ENCODE results near the gene NCOA7. TPM values are rescaled to one million over a fixed set of nuclear protein-coding genes. Genes with fewer than 3 reads are reported as not detected.
"Not testable (repeated sequence)": the region's sequence is repeated elsewhere in the genome, so short reads cannot be mapped to it uniquely, and the experiment has no call there.

The NCOA7 gene
- total and polyA plus RNA-seq, 7 experiments from 2014 or later, result 12.8 to 55.6 (median 31.9) TPM

DNA sequence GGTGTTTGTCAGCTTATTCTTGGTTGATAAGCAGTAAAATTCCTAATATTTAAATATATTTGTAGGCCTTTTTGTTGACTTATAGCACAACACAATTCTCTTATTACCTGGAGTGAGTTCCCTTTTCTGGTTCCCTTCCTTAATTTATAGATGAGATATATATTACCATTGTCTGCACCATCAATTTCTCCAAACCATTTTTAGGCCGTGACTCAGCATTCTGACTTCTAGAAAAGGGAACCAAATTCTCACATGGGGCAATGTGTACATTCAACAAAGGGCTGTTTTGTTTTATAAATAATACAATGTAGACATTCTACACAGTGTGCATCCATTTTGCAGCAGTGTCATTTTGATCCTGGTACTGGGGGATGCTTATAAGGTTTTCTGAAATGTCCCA, 52.8 kb downstream of the NCOA7 start:
- H3K4me1 Mint-ChIP-seq, result peaks cover 0 to 20% (median 6%) of the 10 kb centered on the region in 7 donors
- ATAC-seq (peak; percentile 34), DNase-seq (no peak)
- ChIA-PET CTCF (no interaction called here), POLR2A (no interaction called here)
- no peak overlapping the region for H3K4me3 ChIP-seq (ENCODE audit: low read length)
- H3K27me3 ChIP-seq (ENCODE audit: control insufficient read depth in 2 of 2, insufficient read depth in 2 of 2, low read length in 2 of 2), result no peaks in the 10 kb centered on the region
- no peaks in the 10 kb centered on the region for H3K36me3 ChIP-seq (ENCODE audit: control insufficient read depth in 2 of 3, insufficient read depth in 3 of 3, low read length in 3 of 3)
- intact Hi-C loops (cut with micrococcal nuclease), result loop anchor here in 1 of 2 donors (1.0 kb wide), 1 partner anchor 9 kb away; no protein-coding TSS in a partner anchor
- H3K4me1 ChIP-seq (ENCODE audit: control insufficient read depth in 2 of 2, insufficient read depth in 2 of 2, low read length in 2 of 2), result no peaks in the 10 kb centered on the region
- no peaks in the 10 kb centered on the region for H3K9me3 ChIP-seq (ENCODE audit: control insufficient read depth in 2 of 3, low read length in 3 of 3)
- H3K27ac Mint-ChIP-seq, result no peak overlapping the region
- H3K36me3 Mint-ChIP-seq, result peaks cover 0 to 21% (median 13%) of the 10 kb centered on the region in 5 donors
- no peaks in the 10 kb centered on the region for H3K27me3 Mint-ChIP-seq
- peaks cover 0 to 2% (median 0%) of the 10 kb centered on the region in 11 donors for H3K9me3 Mint-ChIP-seq
- H3K27ac ChIP-seq (ENCODE audit: low read depth, low read length), result no peak overlapping the region
- H3K4me3 Mint-ChIP-seq, result no peak overlapping the region

GRCh38 chr6:125844989-125845388, 54.2 kb downstream of the NCOA7 start:
- no peak overlapping the region for H3K27ac ChIP-seq (ENCODE audit: low read depth, low read length)
- H3K4me3 ChIP-seq (ENCODE audit: low read length), result no peak overlapping the region
- Mint-ChIP-seq H3K9me3 (peaks cover 0 to 2% (median 0%) of the 10 kb centered on the region in 11 donors), H3K36me3 (peaks cover 0 to 17% (median 10%) of the 10 kb centered on the region in 5 donors), H3K27me3 (no peaks in the 10 kb centered on the region), H3K27ac (no peak overlapping the region), H3K4me1 (peaks cover 0 to 20% (median 6%) of the 10 kb centered on the region in 7 donors), H3K4me3 (no peak overlapping the region)
- intact Hi-C loops (cut with micrococcal nuclease), result no loop called here
- DNase-seq (no peak), ATAC-seq (no peak)
- no peaks in the 10 kb centered on the region for H3K27me3 ChIP-seq (ENCODE audit: control insufficient read depth in 2 of 2, insufficient read depth in 2 of 2, low read length in 2 of 2)
- ChIA-PET CTCF (no interaction called here), POLR2A (interaction anchor here (0.9 kb wide), 1 partner anchor 54 kb away, joined by 3 read pairs; the partner anchor contains the start of gene NCOA7)
- no peaks in the 10 kb centered on the region for H3K36me3 ChIP-seq (ENCODE audit: control insufficient read depth in 2 of 3, insufficient read depth in 3 of 3, low read length in 3 of 3)
- H3K9me3 ChIP-seq (ENCODE audit: control insufficient read depth in 2 of 3, low read length in 3 of 3), result no peaks in the 10 kb centered on the region
- H3K4me1 ChIP-seq (ENCODE audit: control insufficient read depth in 2 of 2, insufficient read depth in 2 of 2, low read length in 2 of 2), result no peaks in the 10 kb centered on the region

- H3K4me1 Mint-ChIP-seq, result peaks cover 0 to 20% (median 6%) of the 10 kb centered on the region in 7 donors
- H3K9me3 ChIP-seq (ENCODE audit: control insufficient read depth in 2 of 3, low read length in 3 of 3), result no peaks in the 10 kb centered on the region
- no peaks in the 10 kb centered on the region for H3K27me3 Mint-ChIP-seq
- DNase-seq (no peak), ATAC-seq (no peak)
- no peak overlapping the region for H3K4me3 ChIP-seq (ENCODE audit: low read length)
- no peaks in the 10 kb centered on the region for H3K4me1 ChIP-seq (ENCODE audit: control insufficient read depth in 2 of 2, insufficient read depth in 2 of 2, low read length in 2 of 2)
- intact Hi-C loops (cut with micrococcal nuclease), result no loop called here
- POLR2A ChIA-PET, result no interaction called here
- peaks cover 0 to 17% (median 10%) of the 10 kb centered on the region in 5 donors for H3K36me3 Mint-ChIP-seq
- H3K4me3 Mint-ChIP-seq, result no peak overlapping the region
- H3K27ac ChIP-seq (ENCODE audit: low read depth, low read length), result no peak overlapping the region
- H3K27ac Mint-ChIP-seq, result no peak overlapping the region
- H3K9me3 Mint-ChIP-seq, result peaks cover 0 to 2% (median 0%) of the 10 kb centered on the region in 11 donors
- CTCF ChIA-PET, result no interaction called here
- H3K36me3 ChIP-seq (ENCODE audit: control insufficient read depth in 2 of 3, insufficient read depth in 3 of 3, low read length in 3 of 3), result no peaks in the 10 kb centered on the region
- H3K27me3 ChIP-seq (ENCODE audit: control insufficient read depth in 2 of 2, insufficient read depth in 2 of 2, low read length in 2 of 2), result no peaks in the 10 kb centered on the region
Measured at GRCh38 chr6:125846292-125847024, 55.7 kb downstream of the NCOA7 start.

DNA sequence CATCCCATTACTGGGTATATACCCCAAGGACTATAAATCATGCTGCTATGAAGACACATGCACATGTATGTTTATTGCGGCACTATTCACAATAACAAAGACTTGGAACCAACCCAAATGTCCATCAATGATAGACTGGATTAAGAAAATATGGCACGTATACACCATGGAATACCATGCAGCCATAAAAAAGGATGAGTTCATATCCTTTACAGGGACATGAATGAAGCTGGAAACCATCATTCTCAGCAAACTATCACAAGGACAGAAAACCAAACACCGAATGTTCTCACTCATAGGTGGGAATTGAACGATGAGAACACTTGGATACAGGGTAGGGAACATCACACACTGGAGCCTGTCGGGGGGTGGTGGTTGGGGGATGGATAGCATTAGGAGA, 57.5 kb downstream of the NCOA7 start:
- DNase-seq; H3K27ac ChIP-seq (ENCODE audit: low read depth, low read length); POLR2A ChIA-PET; intact Hi-C loops (cut with micrococcal nuclease); H3K4me3 ChIP-seq (ENCODE audit: low read length); H3K4me1 ChIP-seq (ENCODE audit: control insufficient read depth in 2 of 2, insufficient read depth in 2 of 2, low read length in 2 of 2); H3K27me3 ChIP-seq (ENCODE audit: control insufficient read depth in 2 of 2, insufficient read depth in 2 of 2, low read length in 2 of 2); H3K27me3 Mint-ChIP-seq; H3K4me3 Mint-ChIP-seq; H3K9me3 Mint-ChIP-seq; H3K9me3 ChIP-seq (ENCODE audit: control insufficient read depth in 2 of 3, low read length in 3 of 3); H3K36me3 ChIP-seq (ENCODE audit: control insufficient read depth in 2 of 3, insufficient read depth in 3 of 3, low read length in 3 of 3); ATAC-seq: not testable (repeated sequence)
- peak overlapping the region in 1 of 9 donors; percentile 73 for H3K27ac Mint-ChIP-seq
- H3K4me1 Mint-ChIP-seq, result peaks cover 0 to 15% (median 6%) of the 10 kb centered on the region in 7 donors
- peaks cover 0 to 20% (median 16%) of the 10 kb centered on the region in 5 donors for H3K36me3 Mint-ChIP-seq
- CTCF ChIA-PET, result interaction anchor here (1.0 kb wide), 1 partner anchor 57 kb away, joined by 3 read pairs; the partner anchor contains the start of gene NCOA7

- H3K27me3 ChIP-seq (ENCODE audit: control insufficient read depth in 2 of 2, insufficient read depth in 2 of 2, low read length in 2 of 2), result no peaks in the 10 kb centered on the region
- H3K4me3 Mint-ChIP-seq, result no peak overlapping the region
- intact Hi-C loops (cut with micrococcal nuclease), result no loop called here
- no peak overlapping the region for H3K4me3 ChIP-seq (ENCODE audit: low read length)
- ChIA-PET CTCF (no interaction called here), POLR2A (interaction anchor here (1.0 kb wide), 1 partner anchor 18 kb away, joined by 3 read pairs; no protein-coding TSS in a partner anchor)
- peaks cover 0 to 17% (median 7%) of the 10 kb centered on the region in 7 donors for H3K4me1 Mint-ChIP-seq
- no peaks in the 10 kb centered on the region for H3K36me3 ChIP-seq (ENCODE audit: control insufficient read depth in 2 of 3, insufficient read depth in 3 of 3, low read length in 3 of 3)
- peaks cover 0 to 24% (median 15%) of the 10 kb centered on the region in 5 donors for H3K36me3 Mint-ChIP-seq
- no peaks in the 10 kb centered on the region for H3K4me1 ChIP-seq (ENCODE audit: control insufficient read depth in 2 of 2, insufficient read depth in 2 of 2, low read length in 2 of 2)
- no peaks in the 10 kb centered on the region for H3K27me3 Mint-ChIP-seq
- DNase-seq (no peak), ATAC-seq (no peak)
- H3K9me3 Mint-ChIP-seq, result peaks cover 0 to 9% (median 1%) of the 10 kb centered on the region in 11 donors
- no peak overlapping the region for H3K27ac ChIP-seq (ENCODE audit: low read depth, low read length)
- no peaks in the 10 kb centered on the region for H3K9me3 ChIP-seq (ENCODE audit: control insufficient read depth in 2 of 3, low read length in 3 of 3)
- H3K27ac Mint-ChIP-seq, result peak overlapping the region in 1 of 9 donors; percentile 13
Measured at GRCh38 chr6:125850361-125850760, 59.6 kb downstream of the NCOA7 start.

DNA sequence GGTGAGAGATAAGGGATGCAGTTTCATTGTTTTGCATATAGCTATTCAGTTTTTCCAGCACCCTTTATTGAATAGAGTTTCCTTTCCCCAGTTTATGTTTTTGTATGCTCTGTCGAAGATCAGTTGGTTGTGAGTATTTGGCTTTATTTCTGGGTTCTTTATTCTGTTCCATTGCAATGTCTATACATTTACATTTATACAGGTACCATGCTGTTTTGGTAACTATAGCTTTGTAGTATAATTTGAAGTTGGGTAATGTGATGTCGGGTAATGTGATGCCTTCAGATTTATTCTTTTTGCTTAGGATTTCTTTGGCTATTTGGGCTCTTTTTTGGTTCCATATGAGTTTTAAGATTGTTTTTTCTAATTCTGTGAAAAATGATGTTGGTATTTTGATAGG, 61.8 kb downstream of the NCOA7 start:
- no peaks in the 10 kb centered on the region for H3K27me3 Mint-ChIP-seq
- no peak overlapping the region for H3K4me3 Mint-ChIP-seq
- no peaks in the 10 kb centered on the region for H3K27me3 ChIP-seq (ENCODE audit: control insufficient read depth in 2 of 2, insufficient read depth in 2 of 2, low read length in 2 of 2)
- intact Hi-C loops (cut with micrococcal nuclease), result no loop called here
- no peak overlapping the region for H3K27ac Mint-ChIP-seq
- H3K36me3 ChIP-seq (ENCODE audit: control insufficient read depth in 2 of 3, insufficient read depth in 3 of 3, low read length in 3 of 3), result peaks cover 0 to 3% (median 0%) of the 10 kb centered on the region in 3 experiments
- H3K4me1 Mint-ChIP-seq, result peaks cover 0 to 16% (median 7%) of the 10 kb centered on the region in 7 donors
- no peak overlapping the region for H3K4me3 ChIP-seq (ENCODE audit: low read length)
- CTCF ChIA-PET, result no interaction called here
- no peak for ATAC-seq
- H3K9me3 ChIP-seq (ENCODE audit: control insufficient read depth in 2 of 3, low read length in 3 of 3), result no peaks in the 10 kb centered on the region
- H3K27ac ChIP-seq (ENCODE audit: low read depth, low read length), result no peak overlapping the region
- H3K36me3 Mint-ChIP-seq, result peaks cover 0 to 23% (median 20%) of the 10 kb centered on the region in 5 donors
- peaks cover 0 to 9% (median 1%) of the 10 kb centered on the region in 11 donors for H3K9me3 Mint-ChIP-seq
- no peak for DNase-seq
- POLR2A ChIA-PET, result no interaction called here
- H3K4me1 ChIP-seq (ENCODE audit: control insufficient read depth in 2 of 2, insufficient read depth in 2 of 2, low read length in 2 of 2), result no peaks in the 10 kb centered on the region
